HFFc6 (cell line): ENCODE measurements around the gene DNAJB8. TPM values are rescaled to one million over a fixed set of nuclear protein-coding genes. Genes with fewer than 3 reads are reported as not detected.

Experiments
- DNase-seq: peaks from one replicate; pipeline ENCODE4 v3.0.0-alpha.2; 2018
- H3K27ac Mint-ChIP-seq: 2 replicates; pipeline ENCODE4 v1.8.0; 2020; ENCODE audit warnings: mild to moderate bottlenecking, mixed read lengths
- H3K27me3 Mint-ChIP-seq: 2 replicates; pipeline ENCODE4 v1.8.0; 2021; ENCODE audit warnings: mild to moderate bottlenecking, moderate library complexity, mixed read lengths; ENCODE audit not compliant: insufficient read depth
- H3K36me3 Mint-ChIP-seq: 2 replicates; pipeline ENCODE4 v1.8.0; 2021; ENCODE audit warnings: low read depth, mixed read lengths
- H3K4me1 Mint-ChIP-seq: 2 replicates; pipeline ENCODE4 v1.8.0; 2020; ENCODE audit warnings: low read depth, mixed read lengths
- H3K4me3 Mint-ChIP-seq: 2 replicates; pipeline ENCODE4 v1.8.0; 2020; ENCODE audit warnings: mild to moderate bottlenecking, moderate library complexity, mixed read lengths
- H3K9me3 Mint-ChIP-seq: 2 replicates; pipeline ENCODE4 v1.8.0; 2020; ENCODE audit warnings: mild to moderate bottlenecking, mixed read lengths
- CTCF ChIP-seq: fragments of 200-600 bp; sonication (generic); IDR thresholded peaks from 2 replicates; pipeline ENCODE4 v1.5.0; 2021; ENCODE audit warnings: antibody characterized with exemption, mild to moderate bottlenecking
- total RNA-seq, 6 experiments: library from RNA; stranded (reverse); fragmentation: NEBNext Ultra II Directional; extraction: Animal tissue kit (Norgen Biotek cat#: 25700); gene quantifications; 2 replicates in 1 of 6; 3 replicates in 5 of 6; pipeline ENCODE4 v1.2.3, GENCODE V29; 2021

DNAJB8 gene
- total RNA-seq, 6 experiments from 2014 or later, result not detected

DNA sequence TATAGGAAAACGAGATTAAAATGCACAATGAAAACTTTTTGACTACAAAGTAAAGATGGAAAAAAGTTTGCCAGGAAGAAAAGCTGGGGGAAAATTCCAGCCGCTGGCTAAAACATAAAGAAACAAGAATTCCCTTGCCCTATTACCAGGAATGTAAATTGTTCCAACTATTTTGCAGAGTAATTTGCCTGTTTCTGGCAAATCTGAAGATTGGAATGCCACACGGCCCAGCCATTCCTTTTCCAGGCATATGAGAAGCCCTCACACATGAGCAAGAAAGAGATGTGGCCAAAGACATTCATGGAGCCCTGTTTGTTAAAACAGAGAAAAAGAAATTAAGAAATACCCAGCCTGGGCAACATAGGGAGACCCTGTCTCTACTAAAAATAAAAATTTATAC lies 34.7 kb upstream of the DNAJB8 start:
- Mint-ChIP-seq H3K9me3 (no peaks in the 10 kb centered on the region; the same call in 1 of the 2 replicates), H3K27me3 (peaks cover 7% of the 10 kb centered on the region), H3K36me3 (peaks cover 25% of the 10 kb centered on the region), H3K27ac (no peak overlapping the region), H3K4me1 (peaks cover 19% of the 10 kb centered on the region), H3K4me3 (no peak overlapping the region; the same call in 1 of the 2 replicates)
- no peak for DNase-seq
- no peak for TF ChIP-seq CTCF

- H3K4me1 Mint-ChIP-seq, result peaks cover 26% of the 10 kb centered on the region
- no peak overlapping the region for H3K27ac Mint-ChIP-seq
- H3K27me3 Mint-ChIP-seq, result peaks cover 4% of the 10 kb centered on the region
- peaks cover 31% of the 10 kb centered on the region for H3K36me3 Mint-ChIP-seq
- no peak for DNase-seq
- TF ChIP-seq CTCF, result no peak
- no peak overlapping the region for H3K4me3 Mint-ChIP-seq
- H3K9me3 Mint-ChIP-seq, result no peaks in the 10 kb centered on the region; the same call in 1 of the 2 replicates
Measured at GRCh38 chr3:128500556-128500955, 33.9 kb upstream of the DNAJB8 start.

DNA sequence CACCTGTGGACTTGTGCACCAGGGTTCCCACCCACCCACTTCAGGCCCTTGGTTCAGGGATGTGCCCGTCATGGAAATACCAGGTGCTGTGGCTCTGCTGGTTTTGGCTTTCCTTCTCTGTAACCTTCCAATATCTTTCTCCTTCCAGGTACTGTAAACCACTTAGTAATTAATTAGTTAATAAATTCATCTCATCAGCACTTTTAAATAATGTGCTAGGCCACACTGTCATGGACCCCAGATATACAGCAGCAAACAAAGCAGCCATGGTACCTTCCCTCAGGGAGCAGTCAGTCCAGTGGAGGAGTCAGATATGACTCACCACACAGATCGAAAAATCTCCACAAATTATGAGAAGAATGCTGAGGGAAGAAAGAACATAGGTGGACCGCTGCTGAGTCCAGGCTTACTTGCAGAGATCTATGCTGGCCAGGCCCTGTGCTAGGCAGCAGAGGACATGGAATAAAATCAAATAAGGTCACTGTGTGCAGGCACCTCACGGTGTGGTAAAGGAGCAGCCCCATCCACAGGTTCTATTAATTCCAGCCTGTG lies 33.1 kb upstream of the DNAJB8 start:
- H3K4me3 Mint-ChIP-seq, result no peak overlapping the region; the same call in 1 of the 2 replicates
- no peaks in the 10 kb centered on the region; the same call in 1 of the 2 replicates for H3K9me3 Mint-ChIP-seq
- DNase-seq, result peak; percentile 44
- peaks cover 26% of the 10 kb centered on the region for H3K4me1 Mint-ChIP-seq
- H3K27me3 Mint-ChIP-seq, result peaks cover 4% of the 10 kb centered on the region
- H3K27ac Mint-ChIP-seq, result no peak overlapping the region; the same call in 1 of the 2 replicates
- peaks cover 31% of the 10 kb centered on the region for H3K36me3 Mint-ChIP-seq
- no peak for TF ChIP-seq CTCF

DNA sequence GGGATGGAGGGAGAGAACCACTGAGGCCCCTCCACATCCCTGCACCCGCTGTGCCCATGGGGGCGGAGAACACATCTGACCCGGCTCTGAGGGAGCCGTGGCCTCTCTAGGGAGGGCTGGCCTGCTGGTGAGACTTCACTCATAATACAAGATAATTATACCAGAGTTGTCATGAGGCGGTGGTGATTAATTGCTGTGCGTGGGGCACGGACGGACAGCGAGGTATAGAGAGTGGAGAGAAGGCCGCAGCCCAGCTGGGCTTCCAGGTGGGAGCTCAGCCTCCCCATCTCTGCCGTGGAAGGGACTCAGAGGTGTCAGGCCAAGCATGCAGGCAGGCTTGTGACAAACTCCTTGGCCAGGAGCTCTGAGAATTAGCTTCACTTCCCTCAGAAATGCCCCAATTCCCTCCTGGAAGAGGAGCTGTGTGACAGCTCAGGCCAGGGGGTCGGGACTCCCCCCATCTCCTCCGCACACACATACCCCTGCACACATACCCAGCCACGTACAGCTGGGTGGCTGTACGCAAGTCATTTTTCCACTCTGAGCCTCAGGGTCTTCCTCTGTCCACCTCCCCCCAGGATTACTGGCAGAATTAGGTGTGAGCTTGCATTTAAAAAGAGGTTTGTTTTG lies 32.3 kb upstream of the DNAJB8 start:
- H3K36me3 Mint-ChIP-seq, result peaks cover 31% of the 10 kb centered on the region
- peaks cover 31% of the 10 kb centered on the region for H3K4me1 Mint-ChIP-seq
- peaks cover 4% of the 10 kb centered on the region for H3K27me3 Mint-ChIP-seq
- no peaks in the 10 kb centered on the region; the same call in 1 of the 2 replicates for H3K9me3 Mint-ChIP-seq
- DNase-seq, result no peak
- H3K4me3 Mint-ChIP-seq, result peak overlapping the region; percentile 58; the same call in 1 of the 2 replicates
- no peak for TF ChIP-seq CTCF
- H3K27ac Mint-ChIP-seq, result no peak overlapping the region

DNA sequence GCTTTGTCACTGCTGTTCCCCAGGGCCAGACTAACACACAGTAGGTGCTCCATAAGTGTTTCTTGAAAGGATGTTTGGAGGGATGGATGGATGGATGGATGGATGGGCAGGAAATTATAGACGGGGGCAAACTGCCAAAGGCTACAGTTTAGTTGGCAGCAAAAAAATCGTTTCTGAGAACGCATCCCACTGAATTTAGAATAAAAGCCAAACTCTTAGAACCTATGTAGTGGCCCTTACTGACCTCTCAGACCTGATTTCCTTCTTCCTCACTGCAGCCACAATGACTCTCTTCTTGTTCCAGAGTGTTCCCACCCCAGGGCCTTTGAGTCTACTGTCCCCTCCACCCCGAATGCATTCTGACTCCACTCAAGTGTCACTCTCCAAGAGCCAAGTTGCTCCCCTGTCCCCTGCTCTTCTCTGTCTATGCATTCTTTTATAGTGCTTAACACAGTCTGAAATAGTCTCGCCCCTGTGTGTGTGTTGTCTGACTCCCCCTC lies 31.5 kb upstream of the DNAJB8 start:
- H3K4me3 Mint-ChIP-seq, result peak overlapping the region; percentile 58
- peaks cover 39% of the 10 kb centered on the region for H3K4me1 Mint-ChIP-seq
- peak; percentile 32 for TF ChIP-seq CTCF
- no peak for DNase-seq
- H3K27me3 Mint-ChIP-seq, result peaks cover 4% of the 10 kb centered on the region
- H3K36me3 Mint-ChIP-seq, result peaks cover 31% of the 10 kb centered on the region
- H3K9me3 Mint-ChIP-seq, result no peaks in the 10 kb centered on the region; the same call in 1 of the 2 replicates
- peak overlapping the region; percentile 41 for H3K27ac Mint-ChIP-seq
